ENCODE data around the gene TRIM45. TPM values are rescaled to one million over a fixed set of nuclear protein-coding genes. Genes with fewer than 3 reads are reported as not detected.
"Not testable (repeated sequence)": the region's sequence is repeated elsewhere in the genome, so short reads cannot be mapped to it uniquely, and the experiment has no call there.

TRIM45 gene
- polyA plus RNA-seq, 1 of the 3 experiments (the other 2 are of a cell fraction): 7.4 TPM

DNA sequence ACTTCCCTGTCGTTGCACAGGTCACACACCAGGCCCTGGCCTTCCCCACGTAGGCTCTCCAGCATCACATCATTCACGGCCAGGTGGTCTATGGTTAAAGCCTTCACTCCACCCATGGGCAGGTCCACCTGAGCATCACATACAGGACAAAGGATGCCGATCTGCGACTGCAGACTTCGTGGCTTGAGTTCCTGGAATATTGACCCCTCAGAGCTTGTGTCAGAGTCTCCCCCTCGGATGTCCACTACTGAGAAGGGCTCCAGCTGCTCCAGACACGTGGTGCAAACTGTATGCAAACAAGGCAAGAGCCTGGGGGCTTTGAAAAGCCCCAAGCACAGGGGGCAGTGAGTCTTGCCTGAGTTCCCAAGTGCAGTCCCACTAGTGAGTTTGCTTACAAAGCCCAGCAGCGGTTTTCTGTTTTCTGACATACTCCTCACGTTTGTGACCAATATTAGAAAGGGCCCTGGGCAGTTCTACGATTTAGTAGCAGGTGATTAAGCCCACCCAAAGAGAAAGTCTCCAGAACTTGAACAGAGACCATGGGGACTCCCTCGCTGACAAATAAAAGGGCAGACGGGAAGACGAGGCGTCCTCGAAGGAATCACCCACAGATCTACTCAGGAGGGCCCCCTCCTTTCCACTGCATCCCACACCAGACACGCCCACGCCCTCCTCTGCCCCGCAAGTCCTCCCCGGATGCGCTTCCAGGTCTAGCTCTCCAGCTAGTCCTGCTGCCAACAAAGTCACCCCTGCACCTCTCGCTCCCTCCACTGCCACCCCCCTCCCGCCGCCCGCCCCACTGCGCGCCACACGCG, 568 bp downstream of the TRIM45 start:
- Histone ChIP-seq H3K9me3 (no peaks in the 10 kb centered on the region), H3K4me2 (peak overlapping the region; percentile 84), H3K9ac (peak overlapping the region; percentile 90), H3K9me2 (no peaks in the 10 kb centered on the region), H3K4me1 (ENCODE audit: control insufficient read depth in 1 of 2, insufficient read depth in 2 of 2, low read depth in 1 of 2, low read length in 1 of 2) (peaks cover 4 to 10% of the 10 kb centered on the region in 2 experiments; a peak in 2 of 4 replicates), H3K79me2 (ENCODE audit: insufficient read depth) (peaks cover 6% of the 10 kb centered on the region), H3K36me3 (replicated peaks in 1 of 2; ENCODE audit: control insufficient read depth in 1 of 2, insufficient read depth in 2 of 2, low read length in 1 of 2) (peaks cover 0 to 3% of the 10 kb centered on the region in 2 experiments), H3K27ac (ENCODE audit: low read depth in 2 of 2, low read length in 1 of 2) (peak overlapping the region; percentile 88 to 92), H3K4me3 (ENCODE audit: low read depth in 2 of 2, low read length in 1 of 2) (peak overlapping the region; percentile 66 to 80), H4K20me1 (ENCODE audit: insufficient read depth) (no peaks in the 10 kb centered on the region), H3K27me3 (ENCODE audit: insufficient read depth) (no peaks in the 10 kb centered on the region), H3F3A (replicated peaks; ENCODE audit: insufficient read depth) (no peaks in the 10 kb centered on the region), H2AFZ (ENCODE audit: low read depth) (peak overlapping the region; percentile 74; the same call in 1 of the 2 replicates)
- CTCF ChIA-PET: interaction anchor here (1.0 to 3.4 kb wide), 7 partner anchors 7 to 164 kb away, joined by 3 to 24 read pairs (median 9); partner anchors contain the start of gene TTF2
- TF ChIP-seq JUND (IDR thresholded peaks at IDR 0.05) (no peak), MXI1 (IDR thresholded peaks at IDR 0.05; ENCODE audit: low read depth, low read length) (0 out of 2 replicates have a peak, but pooled peaks have one; percentile 10)
- 28% methylated on average over 23 of the region's 29 CpGs for WGBS (ENCODE audit: low lambda C conversion rate)
- peak; percentile 17 for DNase-seq
- POLR2A ChIA-PET: no interaction called here

DNA sequence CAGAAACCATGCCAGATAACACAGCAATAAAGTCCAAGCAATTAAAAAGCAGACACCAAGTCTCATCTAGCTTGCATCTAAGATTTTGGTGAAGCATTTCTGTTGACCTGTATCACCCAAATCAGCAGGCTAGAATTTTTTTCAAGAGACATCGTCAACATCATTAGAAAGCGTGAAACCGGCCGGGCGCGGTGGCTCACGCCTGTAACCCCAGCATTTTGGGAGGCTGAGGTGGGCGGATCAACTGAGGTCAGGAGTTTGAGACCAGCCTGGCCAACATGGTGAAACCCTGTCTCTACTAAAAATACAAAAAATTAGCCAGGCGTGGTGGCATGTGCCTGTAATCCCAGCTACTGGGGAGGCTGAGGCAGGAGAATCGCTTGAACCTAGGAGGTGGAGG, 2.4 kb downstream of the TRIM45 start:
- H3K79me2 ChIP-seq (ENCODE audit: insufficient read depth); H4K20me1 ChIP-seq (ENCODE audit: insufficient read depth); H3K9ac ChIP-seq; H3K9me2 ChIP-seq; H3K4me3 ChIP-seq (ENCODE audit: low read depth in 2 of 2, low read length in 1 of 2); H3K27ac ChIP-seq (ENCODE audit: low read depth in 2 of 2, low read length in 1 of 2); H2AFZ ChIP-seq (ENCODE audit: low read depth); DNase-seq; H3K9me3 ChIP-seq; H3K4me2 ChIP-seq; H3F3A ChIP-seq (replicated peaks; ENCODE audit: insufficient read depth); POLR2A ChIA-PET; H3K27me3 ChIP-seq (ENCODE audit: insufficient read depth): not testable (repeated sequence)
- peaks cover 0 to 11% of the 10 kb centered on the region in 2 experiments for H3K36me3 ChIP-seq (replicated peaks in 1 of 2; ENCODE audit: control insufficient read depth in 1 of 2, insufficient read depth in 2 of 2, low read length in 1 of 2)
- WGBS (ENCODE audit: low lambda C conversion rate): 99% methylated on average over 10 of the region's 10 CpGs
- H3K4me1 ChIP-seq (ENCODE audit: control insufficient read depth in 1 of 2, insufficient read depth in 2 of 2, low read depth in 1 of 2, low read length in 1 of 2): peaks cover 4 to 10% of the 10 kb centered on the region in 2 experiments; a peak in 2 of 4 replicates
- CTCF ChIA-PET: interaction anchor here (2.0 to 3.3 kb wide), 3 partner anchors 9 to 165 kb away, joined by 6 to 12 read pairs (median 9); no protein-coding TSS in a partner anchor

DNA sequence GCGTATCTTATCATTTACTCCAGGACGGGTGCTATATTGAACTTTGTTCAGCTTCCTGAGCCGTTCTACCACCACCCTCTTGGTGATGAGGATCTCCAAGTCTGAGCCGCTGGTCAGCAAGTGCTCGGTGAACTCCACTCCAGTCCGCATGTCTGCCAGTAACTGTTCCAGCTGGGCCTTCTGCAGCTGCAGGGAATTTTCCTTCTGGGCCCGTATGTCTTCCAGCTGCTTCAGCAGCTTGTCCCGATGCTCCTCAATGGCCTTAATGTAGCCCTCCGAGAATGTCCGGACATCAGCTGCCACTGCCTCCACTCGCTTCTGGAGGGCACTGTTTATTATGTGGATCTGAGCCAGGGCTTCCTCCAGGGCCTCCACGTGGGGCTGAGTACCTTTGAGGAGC, 3.4 kb downstream of the TRIM45 start:
- POLR2A ChIA-PET: no interaction called here
- no peak for TF ChIP-seq SIN3A (IDR thresholded peaks at IDR 0.05; ENCODE audit: borderline replicate concordance, low read depth, low read length)
- TF ChIP-seq MEF2A (IDR thresholded peaks at IDR 0.05; ENCODE audit: borderline replicate concordance, low read depth): no peak
- no peak for TF ChIP-seq TCF12 (IDR thresholded peaks at IDR 0.05)
- no peak for TF ChIP-seq POLR2AphosphoS5 (IDR thresholded peaks at IDR 0.05; ENCODE audit: low read depth, low read length)
- no peak for TF ChIP-seq TAF1 (IDR thresholded peaks at IDR 0.05; ENCODE audit: borderline replicate concordance, low read depth, low read length)
- TF ChIP-seq RXRA (IDR thresholded peaks at IDR 0.05; ENCODE audit: borderline replicate concordance, low read depth): no peak
- TF ChIP-seq, protein P1, sequence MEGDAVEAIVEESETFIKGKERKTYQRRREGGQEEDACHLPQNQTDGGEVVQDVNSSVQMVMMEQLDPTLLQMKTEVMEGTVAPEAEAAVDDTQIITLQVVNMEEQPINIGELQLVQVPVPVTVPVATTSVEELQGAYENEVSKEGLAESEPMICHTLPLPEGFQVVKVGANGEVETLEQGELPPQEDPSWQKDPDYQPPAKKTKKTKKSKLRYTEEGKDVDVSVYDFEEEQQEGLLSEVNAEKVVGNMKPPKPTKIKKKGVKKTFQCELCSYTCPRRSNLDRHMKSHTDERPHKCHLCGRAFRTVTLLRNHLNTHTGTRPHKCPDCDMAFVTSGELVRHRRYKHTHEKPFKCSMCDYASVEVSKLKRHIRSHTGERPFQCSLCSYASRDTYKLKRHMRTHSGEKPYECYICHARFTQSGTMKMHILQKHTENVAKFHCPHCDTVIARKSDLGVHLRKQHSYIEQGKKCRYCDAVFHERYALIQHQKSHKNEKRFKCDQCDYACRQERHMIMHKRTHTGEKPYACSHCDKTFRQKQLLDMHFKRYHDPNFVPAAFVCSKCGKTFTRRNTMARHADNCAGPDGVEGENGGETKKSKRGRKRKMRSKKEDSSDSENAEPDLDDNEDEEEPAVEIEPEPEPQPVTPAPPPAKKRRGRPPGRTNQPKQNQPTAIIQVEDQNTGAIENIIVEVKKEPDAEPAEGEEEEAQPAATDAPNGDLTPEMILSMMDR (IDR thresholded peaks at IDR 0.05): no peak
- TF ChIP-seq MXI1 (IDR thresholded peaks at IDR 0.05; ENCODE audit: low read depth, low read length): no peak
- no peak for TF ChIP-seq NRF1 (IDR thresholded peaks at IDR 0.05; ENCODE audit: low read depth, low read length)
- TF ChIP-seq, protein P2, sequence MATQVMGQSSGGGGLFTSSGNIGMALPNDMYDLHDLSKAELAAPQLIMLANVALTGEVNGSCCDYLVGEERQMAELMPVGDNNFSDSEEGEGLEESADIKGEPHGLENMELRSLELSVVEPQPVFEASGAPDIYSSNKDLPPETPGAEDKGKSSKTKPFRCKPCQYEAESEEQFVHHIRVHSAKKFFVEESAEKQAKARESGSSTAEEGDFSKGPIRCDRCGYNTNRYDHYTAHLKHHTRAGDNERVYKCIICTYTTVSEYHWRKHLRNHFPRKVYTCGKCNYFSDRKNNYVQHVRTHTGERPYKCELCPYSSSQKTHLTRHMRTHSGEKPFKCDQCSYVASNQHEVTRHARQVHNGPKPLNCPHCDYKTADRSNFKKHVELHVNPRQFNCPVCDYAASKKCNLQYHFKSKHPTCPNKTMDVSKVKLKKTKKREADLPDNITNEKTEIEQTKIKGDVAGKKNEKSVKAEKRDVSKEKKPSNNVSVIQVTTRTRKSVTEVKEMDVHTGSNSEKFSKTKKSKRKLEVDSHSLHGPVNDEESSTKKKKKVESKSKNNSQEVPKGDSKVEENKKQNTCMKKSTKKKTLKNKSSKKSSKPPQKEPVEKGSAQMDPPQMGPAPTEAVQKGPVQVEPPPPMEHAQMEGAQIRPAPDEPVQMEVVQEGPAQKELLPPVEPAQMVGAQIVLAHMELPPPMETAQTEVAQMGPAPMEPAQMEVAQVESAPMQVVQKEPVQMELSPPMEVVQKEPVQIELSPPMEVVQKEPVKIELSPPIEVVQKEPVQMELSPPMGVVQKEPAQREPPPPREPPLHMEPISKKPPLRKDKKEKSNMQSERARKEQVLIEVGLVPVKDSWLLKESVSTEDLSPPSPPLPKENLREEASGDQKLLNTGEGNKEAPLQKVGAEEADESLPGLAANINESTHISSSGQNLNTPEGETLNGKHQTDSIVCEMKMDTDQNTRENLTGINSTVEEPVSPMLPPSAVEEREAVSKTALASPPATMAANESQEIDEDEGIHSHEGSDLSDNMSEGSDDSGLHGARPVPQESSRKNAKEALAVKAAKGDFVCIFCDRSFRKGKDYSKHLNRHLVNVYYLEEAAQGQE (IDR thresholded peaks at IDR 0.05; ENCODE audit: low read depth, low read length): no peak
- no peak for TF ChIP-seq EZH2phosphoT487 (IDR thresholded peaks at IDR 0.05; ENCODE audit: borderline replicate concordance, low read depth)
- no peak for TF ChIP-seq FOSL2 (IDR thresholded peaks at IDR 0.05; ENCODE audit: borderline replicate concordance, low read depth)

More for the DNA sequence above, 3.4 kb downstream of the TRIM45 start:
- Histone ChIP-seq H3K4me2 (no peak overlapping the region), H3K9me2 (no peaks in the 10 kb centered on the region), H3K9ac (no peak overlapping the region), H3K4me1 (ENCODE audit: control insufficient read depth in 1 of 2, insufficient read depth in 2 of 2, low read depth in 1 of 2, low read length in 1 of 2) (peaks cover 4 to 10% of the 10 kb centered on the region in 2 experiments; a peak in 2 of 4 replicates), H2AFZ (ENCODE audit: low read depth) (no peak overlapping the region), H3K79me2 (ENCODE audit: insufficient read depth) (peaks cover 6% of the 10 kb centered on the region), H3K36me3 (replicated peaks in 1 of 2; ENCODE audit: control insufficient read depth in 1 of 2, insufficient read depth in 2 of 2, low read length in 1 of 2) (peaks cover 0 to 19% of the 10 kb centered on the region in 2 experiments), H3F3A (replicated peaks; ENCODE audit: insufficient read depth) (no peaks in the 10 kb centered on the region), H3K4me3 (ENCODE audit: low read depth in 2 of 2, low read length in 1 of 2) (no peak overlapping the region), H4K20me1 (ENCODE audit: insufficient read depth) (no peaks in the 10 kb centered on the region), H3K27ac (ENCODE audit: low read depth in 2 of 2, low read length in 1 of 2) (no peak overlapping the region), H3K9me3 (no peaks in the 10 kb centered on the region), H3K27me3 (ENCODE audit: insufficient read depth) (no peaks in the 10 kb centered on the region)
- CTCF ChIA-PET: interaction anchor here (3.3 kb wide), 1 partner anchor 166 kb away, joined by 12 read pairs; no protein-coding TSS in a partner anchor
- DNase-seq: no peak
- WGBS (ENCODE audit: low lambda C conversion rate): 85% methylated on average over 12 of the region's 12 CpGs

Data from SK-N-SH (cell line).